GM20000 (cell line): Measurements from ENCODE around the gene GTF3C2.

ENCODE experiments used
- DNase-seq: peaks from one replicate; pipeline ENCODE4 v3.0.0; 2012; ENCODE audit warnings: low spot score
- CTCF ChIP-seq: IDR thresholded peaks from 2 replicates; pipeline ENCODE4 v1.5.1; 2012; ENCODE audit warnings: mild to moderate bottlenecking, control low read depth; ENCODE audit errors: extremely low read depth, missing control alignments

GTF3C2 gene

GRCh38 chr2:27313882-27314645 lies 42.5 kb downstream of the GTF3C2 start:
- TF ChIP-seq CTCF, result no peak
- no peak for DNase-seq

- no peak for TF ChIP-seq CTCF
- no peak for DNase-seq
Observed at GRCh38 chr2:27312152-27312551, 44.4 kb downstream of the GTF3C2 start.

GRCh38 chr2:27309651-27310050 lies 46.9 kb downstream of the GTF3C2 start:
- no peak for DNase-seq
- no peak for TF ChIP-seq CTCF

GRCh38 chr2:27308359-27308881 lies 48.1 kb downstream of the GTF3C2 start, which contains the start of gene UCN:
UCN (minus strand) TSS chr2:27308445; CDS start chr2:27307895, 550 bp downstream.
- DNase-seq, result no peak
- TF ChIP-seq CTCF, result no peak

- TF ChIP-seq CTCF, result no peak
- no peak for DNase-seq
Observed at GRCh38 chr2:27307545-27308358, 48.8 kb downstream of the GTF3C2 start.

- no peak for DNase-seq
- TF ChIP-seq CTCF, result no peak
Observed at GRCh38 chr2:27307287-27307544, 49.3 kb downstream of the GTF3C2 start.
